OCI-LY3 (cell line): Measurements from ENCODE around the gene LANCL3.

ENCODE experiments used
- EZH2phosphoT487 ChIP-seq: fragments of 200-600 bp; shearing (Covaris generic); IDR thresholded peaks from 2 replicates; pipeline ENCODE4 v1.6.1; 2018; ENCODE audit warnings: antibody characterized with exemption, mixed run types, low read depth
- TF ChIP-seq, protein P1 (sequence below): fragments of 200-600, 300-600 bp; sonication (generic); IDR thresholded peaks from 2 replicates; pipeline ENCODE4 v1.5.1; 2014; ENCODE audit warnings: antibody characterized with exemption, low read length, low read depth

DNA sequence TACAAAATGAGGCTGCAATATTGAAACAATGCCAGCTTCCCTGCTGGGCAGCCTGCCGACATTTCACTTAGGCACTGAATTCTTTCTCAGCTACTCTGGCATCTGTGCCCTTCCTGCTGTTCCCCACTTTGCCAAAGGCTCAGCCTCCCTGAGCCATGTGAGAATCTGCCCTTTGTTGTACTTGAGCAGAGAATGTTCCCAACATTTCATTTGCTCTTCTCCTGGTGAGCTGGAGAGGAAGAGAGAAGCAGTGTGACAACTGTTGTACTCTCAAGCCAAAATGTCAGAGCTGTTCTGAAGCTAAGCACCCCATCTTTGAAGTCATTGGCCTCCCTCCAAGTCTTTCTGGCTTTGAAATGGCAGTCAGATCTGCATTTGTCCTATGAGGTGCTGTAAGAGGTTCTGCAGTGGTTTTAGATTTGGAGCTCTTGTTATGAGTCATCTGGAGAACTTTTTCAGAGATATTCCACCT, 32.5 kb downstream of the LANCL3 start:
- TF ChIP-seq, protein P1, sequence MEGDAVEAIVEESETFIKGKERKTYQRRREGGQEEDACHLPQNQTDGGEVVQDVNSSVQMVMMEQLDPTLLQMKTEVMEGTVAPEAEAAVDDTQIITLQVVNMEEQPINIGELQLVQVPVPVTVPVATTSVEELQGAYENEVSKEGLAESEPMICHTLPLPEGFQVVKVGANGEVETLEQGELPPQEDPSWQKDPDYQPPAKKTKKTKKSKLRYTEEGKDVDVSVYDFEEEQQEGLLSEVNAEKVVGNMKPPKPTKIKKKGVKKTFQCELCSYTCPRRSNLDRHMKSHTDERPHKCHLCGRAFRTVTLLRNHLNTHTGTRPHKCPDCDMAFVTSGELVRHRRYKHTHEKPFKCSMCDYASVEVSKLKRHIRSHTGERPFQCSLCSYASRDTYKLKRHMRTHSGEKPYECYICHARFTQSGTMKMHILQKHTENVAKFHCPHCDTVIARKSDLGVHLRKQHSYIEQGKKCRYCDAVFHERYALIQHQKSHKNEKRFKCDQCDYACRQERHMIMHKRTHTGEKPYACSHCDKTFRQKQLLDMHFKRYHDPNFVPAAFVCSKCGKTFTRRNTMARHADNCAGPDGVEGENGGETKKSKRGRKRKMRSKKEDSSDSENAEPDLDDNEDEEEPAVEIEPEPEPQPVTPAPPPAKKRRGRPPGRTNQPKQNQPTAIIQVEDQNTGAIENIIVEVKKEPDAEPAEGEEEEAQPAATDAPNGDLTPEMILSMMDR = no peak
- TF ChIP-seq EZH2phosphoT487 = no peak
